GM18520 (cell line): ENCODE measurements around the gene GAST.
"Not testable (repeated sequence)": the region's sequence is repeated elsewhere in the genome, so short reads cannot be mapped to it uniquely, and the experiment has no call there.

Source experiments
- ATAC-seq: cut with Tn5 transposase; IDR thresholded peaks from one replicate; pipeline ENCODE4 v1.9.1; 2021; ENCODE audit not compliant: unreplicated experiment

GAST gene

DNA sequence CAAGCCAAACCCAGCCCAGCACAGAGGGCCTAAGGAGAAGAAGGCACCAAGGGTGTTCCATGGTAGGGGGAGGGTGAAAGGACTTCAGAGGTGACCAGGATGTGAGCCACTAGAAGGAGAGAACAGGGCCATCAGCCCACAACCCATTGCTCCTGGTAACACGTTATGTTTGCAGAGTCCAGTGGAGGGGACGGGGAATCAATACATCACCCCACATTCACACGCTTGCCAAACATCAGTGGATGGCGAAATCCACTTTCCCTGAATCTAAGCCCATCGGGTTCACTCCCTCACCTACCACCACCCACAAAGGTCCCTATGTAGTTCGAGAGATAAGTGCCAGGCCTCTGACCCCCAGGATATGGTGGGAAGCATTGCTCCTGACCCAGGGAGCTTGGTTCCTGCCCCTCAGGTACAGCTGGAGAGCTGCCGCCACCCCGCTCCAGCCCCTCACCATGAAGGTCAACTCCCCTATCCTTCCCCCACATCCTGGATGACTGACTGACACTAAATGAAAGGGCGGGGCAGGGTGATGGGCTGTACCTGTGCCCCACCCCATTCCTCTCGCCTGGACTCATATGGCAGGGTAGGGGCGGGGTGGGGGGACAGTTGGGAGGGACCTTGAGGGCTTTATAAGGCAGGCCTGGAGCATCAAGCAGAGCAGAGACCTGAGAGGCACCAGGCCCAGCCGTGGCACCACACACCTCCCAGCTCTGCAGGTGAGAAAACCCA, at the start of gene GAST:
TSS of gene GAST (plus strand) at position 663 of the 732 bp plus-strand sequence. CDS start 3,106 bp downstream, outside the sequence.
- ATAC-seq, result no peak

- ATAC-seq, result no peak
Measured at GRCh38 chr17:41663451-41664171, 48.5 kb upstream of the GAST start.

DNA sequence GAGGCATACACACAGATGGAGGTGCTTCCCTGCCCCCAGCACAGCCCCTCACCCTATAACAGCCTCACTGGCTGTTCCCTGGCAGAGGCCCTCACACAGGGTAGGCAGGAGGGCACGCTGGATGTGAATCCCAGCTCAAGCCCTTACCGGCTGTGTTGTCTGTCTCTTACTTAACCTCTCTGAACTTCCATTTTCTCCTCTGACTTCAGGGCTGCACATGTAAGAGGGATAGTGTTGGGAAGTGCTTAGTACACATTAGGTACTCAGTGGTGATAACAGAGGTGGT, 48.0 kb upstream of the GAST start:
- ATAC-seq, result no peak

- ATAC-seq, result no peak
Measured at GRCh38 chr17:41664587-41665565, 47.3 kb upstream of the GAST start.

GRCh38 chr17:41665566-41666236, 46.4 kb upstream of the GAST start:
- ATAC-seq, result peak; percentile 41

GRCh38 chr17:41666237-41666641, 45.9 kb upstream of the GAST start:
- ATAC-seq, result no peak

GRCh38 chr17:41666708-41667279, 45.3 kb upstream of the GAST start:
- peak; percentile 42 for ATAC-seq

DNA sequence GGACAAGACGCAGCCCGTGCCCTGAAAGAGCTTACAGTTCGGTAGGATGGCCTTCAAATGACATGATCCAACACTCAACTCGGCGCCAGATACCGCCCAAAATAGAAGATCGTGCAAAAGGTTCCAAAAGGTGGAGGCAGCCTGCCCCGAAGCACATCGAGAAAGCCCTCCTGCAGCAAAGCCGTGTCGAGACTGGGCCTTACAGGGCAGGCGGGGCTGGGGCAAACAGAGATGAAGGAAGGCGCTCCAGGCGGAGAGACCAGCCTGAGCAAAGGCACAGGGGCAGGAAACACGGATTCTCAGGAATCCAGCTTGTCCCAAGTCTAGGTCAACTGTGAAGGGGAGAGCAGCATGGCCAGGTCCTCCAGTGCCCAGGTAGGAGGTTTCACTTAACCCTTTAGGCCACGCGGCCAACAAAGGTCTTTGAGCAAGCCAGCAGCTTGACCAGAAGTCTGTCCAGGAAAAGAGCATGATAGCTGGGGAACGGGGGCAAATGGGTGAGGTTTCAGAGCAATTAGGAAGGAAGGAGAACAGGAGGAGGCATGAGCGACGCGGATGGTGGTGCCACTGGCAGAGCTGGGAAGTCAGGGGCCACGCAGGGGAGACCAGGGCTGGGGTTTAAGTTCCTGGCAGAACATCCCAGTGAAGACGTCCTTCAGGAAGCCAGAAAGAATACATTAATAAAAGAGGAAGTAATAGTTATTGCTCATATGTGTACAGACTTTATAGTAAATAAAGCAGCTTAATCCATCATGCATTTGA, 44.7 kb upstream of the GAST start:
- no peak for ATAC-seq

DNA sequence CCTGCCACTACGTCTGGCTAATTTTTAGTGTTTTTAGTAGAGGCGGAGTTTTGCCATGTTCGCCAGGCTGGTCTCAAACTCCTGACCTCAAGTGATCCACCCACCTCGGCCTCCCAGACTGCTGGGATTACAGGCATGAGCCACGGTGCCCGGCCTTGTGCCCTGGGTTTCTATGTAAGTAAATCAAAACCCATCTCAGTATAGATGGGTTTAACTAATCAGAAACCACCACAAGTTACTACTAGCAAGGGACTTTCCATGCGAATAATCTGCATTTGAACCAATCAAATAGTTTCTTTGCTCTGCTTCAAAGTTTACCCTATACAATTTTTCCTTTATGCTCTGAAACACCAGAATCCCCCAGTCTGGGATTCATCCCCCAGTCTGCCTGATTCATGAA, 40.0 kb upstream of the GAST start:
- no peak for ATAC-seq

GRCh38 chr17:41675157-41676057, 36.7 kb upstream of the GAST start:
- ATAC-seq, result not testable (repeated sequence)

DNA sequence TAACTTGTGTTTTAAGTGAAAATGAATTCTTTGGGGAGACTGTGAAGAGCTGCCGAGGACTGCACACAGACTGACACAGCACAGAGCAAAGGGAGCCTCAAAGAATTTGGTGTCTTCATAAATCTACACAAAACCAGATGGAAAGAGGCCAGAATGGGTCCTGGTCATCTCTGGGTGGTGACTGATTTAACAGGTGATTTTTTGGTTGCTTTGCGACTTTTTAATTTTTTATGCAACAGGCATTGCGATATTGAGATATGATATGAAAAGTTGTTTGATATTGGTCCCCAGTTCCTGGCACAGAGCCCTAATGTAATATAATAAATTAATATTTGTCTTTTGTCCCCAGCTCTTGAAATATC, 36.1 kb upstream of the GAST start:
- no peak for ATAC-seq

- ATAC-seq, result no peak
Measured at GRCh38 chr17:41678411-41678906, 33.7 kb upstream of the GAST start.

DNA sequence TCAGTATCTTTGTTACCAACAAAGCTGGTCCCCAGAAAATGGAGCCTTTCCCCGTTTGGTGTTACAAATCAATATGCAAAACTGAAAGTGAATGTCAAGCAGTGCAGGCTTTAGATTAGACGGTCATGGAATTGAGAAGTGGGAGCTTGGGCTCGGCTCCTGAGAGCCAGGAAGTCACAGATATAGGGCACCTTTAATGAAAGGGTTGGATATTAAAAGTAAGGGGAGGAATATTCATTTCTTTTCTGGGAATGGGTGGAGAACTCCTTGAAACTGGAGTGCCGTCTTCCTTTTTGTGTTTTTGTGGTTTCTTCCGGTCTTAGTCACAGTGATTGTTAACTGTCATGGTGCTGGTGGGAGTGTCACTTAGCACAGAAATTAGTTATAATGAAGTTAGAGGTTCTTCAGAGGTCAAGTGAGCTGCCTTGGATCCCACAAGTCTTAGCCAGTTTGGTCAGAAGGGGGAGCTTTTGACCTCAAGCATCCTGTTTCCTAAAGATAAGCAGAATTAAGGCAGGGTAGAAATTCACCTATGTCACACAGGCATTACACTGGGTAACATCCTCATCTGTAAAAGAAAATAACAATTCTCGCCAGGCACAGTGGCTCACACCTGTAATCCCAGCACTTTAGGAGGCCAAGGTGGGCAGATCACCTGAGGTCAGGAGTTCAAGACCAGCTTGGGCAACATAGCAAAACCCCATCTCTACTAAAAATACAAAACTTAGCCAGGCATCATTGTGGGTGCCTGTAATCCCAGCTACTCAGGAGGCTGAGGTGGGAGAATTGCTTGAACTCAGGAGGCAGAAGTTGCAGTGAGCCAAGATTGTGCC, 33.0 kb upstream of the GAST start:
- ATAC-seq, result peak; percentile 61

- ATAC-seq, result no peak
Measured at GRCh38 chr17:41679740-41680425, 32.2 kb upstream of the GAST start.

DNA sequence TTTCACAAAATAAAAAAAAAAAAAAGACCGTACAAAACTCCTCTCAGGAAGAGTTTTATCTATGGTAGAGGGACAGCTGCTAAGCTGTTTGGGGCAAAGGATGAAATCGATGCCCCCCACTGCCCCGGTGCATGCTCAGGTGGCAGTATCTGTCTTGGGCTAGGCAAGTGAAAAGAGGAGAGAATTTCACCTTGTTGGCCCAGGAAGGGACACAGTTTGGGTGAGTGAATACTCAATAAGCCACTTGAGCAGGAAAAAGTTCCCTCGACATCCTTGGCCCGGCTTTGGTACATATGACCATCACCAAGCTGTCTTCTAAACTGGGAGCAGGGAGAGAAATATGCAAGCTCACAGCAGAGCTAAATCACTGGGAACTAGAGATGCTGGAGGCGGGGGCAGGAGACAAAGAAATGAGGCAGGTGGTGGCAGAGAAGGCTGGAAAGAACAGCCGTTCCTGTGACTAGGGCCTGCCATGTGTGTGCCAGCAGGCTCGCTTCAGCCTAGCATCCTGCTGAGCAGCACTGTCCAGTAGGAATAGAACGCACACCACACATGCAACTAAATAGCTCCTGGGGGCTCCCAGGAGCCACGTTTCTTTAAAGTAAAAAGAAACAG, 31.6 kb upstream of the GAST start:
- ATAC-seq, result no peak

DNA sequence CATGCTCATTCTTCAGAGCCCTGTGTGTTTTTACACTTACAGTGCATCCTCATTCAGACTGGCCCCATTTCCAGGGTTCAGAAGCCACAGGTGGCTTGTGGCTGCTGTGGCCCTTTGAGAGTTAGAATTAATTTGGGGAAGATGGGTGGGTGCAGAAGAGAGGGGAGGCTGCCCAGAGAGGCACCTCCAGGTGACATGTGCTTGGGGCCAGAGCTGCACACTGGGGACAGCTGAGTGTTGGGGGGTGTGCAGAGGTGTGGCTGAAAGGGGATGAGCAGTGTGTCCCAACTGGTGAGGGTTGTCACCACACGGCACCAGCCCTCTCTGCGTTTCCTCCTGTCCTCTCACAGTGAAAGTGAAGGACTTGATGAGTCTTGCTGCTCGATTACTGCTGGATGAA, 30.4 kb upstream of the GAST start:
- ATAC-seq, result no peak

DNA sequence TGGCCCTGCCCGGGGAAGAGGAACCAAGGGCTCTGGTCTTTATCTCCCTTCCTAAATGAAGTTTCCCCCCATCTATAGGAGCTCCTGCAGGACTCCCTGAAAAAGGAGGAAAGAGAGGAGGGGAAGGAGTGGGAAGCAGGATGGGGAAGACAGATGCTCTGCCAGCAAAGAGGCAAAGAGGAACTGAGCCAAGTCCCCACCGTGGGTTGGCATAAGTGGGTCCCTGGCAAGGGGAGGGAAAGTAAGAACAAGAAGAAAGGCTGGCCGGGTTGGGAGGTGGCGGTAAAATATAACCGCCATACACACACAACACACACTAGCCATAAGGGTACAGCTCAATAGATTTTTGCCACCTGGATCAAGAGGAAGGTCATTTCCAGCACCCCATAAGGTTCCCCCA, 29.5 kb upstream of the GAST start:
- ATAC-seq, result no peak
